ENCODE data around the gene PRKD2.
"Not testable (repeated sequence)": the region's sequence is repeated elsewhere in the genome, so short reads cannot be mapped to it uniquely, and the experiment has no call there.

Gene PRKD2

GRCh38 chr19:46639358-46640182, 77.3 kb downstream of the PRKD2 start:
- peaks cover 42% of the 10 kb centered on the region for H3K4me1 ChIP-seq (ENCODE audit: control insufficient read depth, insufficient read depth, low read length)
- peak overlapping the region; percentile 89 for H3K27ac ChIP-seq (ENCODE audit: low read length)
- H3K9ac ChIP-seq (ENCODE audit: low read length in 2 of 2), result peak overlapping the region; percentile 71 to 79
- peak overlapping the region; percentile 69 to 77 for H3K4me3 ChIP-seq (ENCODE audit: low read length in 2 of 2)
- no peaks in the 10 kb centered on the region for H3K27me3 ChIP-seq (ENCODE audit: control insufficient read depth in 1 of 2, insufficient read depth in 2 of 2, low read length in 2 of 2)
- H3K36me3 ChIP-seq (ENCODE audit: control insufficient read depth in 2 of 2, insufficient read depth in 2 of 2, low read length in 2 of 2), result no peaks in the 10 kb centered on the region
- H3K9me3 ChIP-seq (ENCODE audit: control insufficient read depth in 2 of 2, low read length in 2 of 2), result no peaks in the 10 kb centered on the region

GRCh38 chr19:46637224-46637623, 79.7 kb downstream of the PRKD2 start:
- Histone ChIP-seq H3K9me3 (ENCODE audit: control insufficient read depth in 2 of 2, low read length in 2 of 2) (no peaks in the 10 kb centered on the region), H3K36me3 (ENCODE audit: control insufficient read depth in 2 of 2, insufficient read depth in 2 of 2, low read length in 2 of 2) (no peaks in the 10 kb centered on the region), H3K4me1 (ENCODE audit: control insufficient read depth, insufficient read depth, low read length) (peaks cover 55% of the 10 kb centered on the region), H3K9ac (ENCODE audit: low read length in 2 of 2) (no peak overlapping the region), H3K4me3 (ENCODE audit: low read length in 2 of 2) (no peak overlapping the region), H3K27me3 (ENCODE audit: control insufficient read depth in 1 of 2, insufficient read depth in 2 of 2, low read length in 2 of 2) (no peaks in the 10 kb centered on the region), H3K27ac (ENCODE audit: low read length) (no peak overlapping the region)

- H3K4me1 ChIP-seq (ENCODE audit: control insufficient read depth, insufficient read depth, low read length), result peaks cover 57% of the 10 kb centered on the region
- H3K36me3 ChIP-seq (ENCODE audit: control insufficient read depth in 2 of 2, insufficient read depth in 2 of 2, low read length in 2 of 2), result no peaks in the 10 kb centered on the region
- no peaks in the 10 kb centered on the region for H3K27me3 ChIP-seq (ENCODE audit: control insufficient read depth in 1 of 2, insufficient read depth in 2 of 2, low read length in 2 of 2)
- no peak within 1 kb of the TSS for H3K4me3 ChIP-seq (ENCODE audit: low read length in 2 of 2)
- no peak within 1 kb of the TSS for H3K27ac ChIP-seq (ENCODE audit: low read length)
- H3K9ac ChIP-seq (ENCODE audit: low read length in 2 of 2), result no peak within 1 kb of the TSS
- no peaks in the 10 kb centered on the region for H3K9me3 ChIP-seq (ENCODE audit: control insufficient read depth in 2 of 2, low read length in 2 of 2)
Measured at GRCh38 chr19:46635920-46636761, 80.8 kb downstream of the PRKD2 start, which contains the start of gene GNG8. GNG8 (minus strand) TSS chr19:46636202; CDS start chr19:46634682, 1,520 bp downstream.

- Histone ChIP-seq H3K27me3 (ENCODE audit: control insufficient read depth in 1 of 2, insufficient read depth in 2 of 2, low read length in 2 of 2) (no peaks in the 10 kb centered on the region), H3K4me3 (ENCODE audit: low read length in 2 of 2) (peak overlapping the region; percentile 50 to 66), H3K9me3 (ENCODE audit: control insufficient read depth in 2 of 2, low read length in 2 of 2) (no peaks in the 10 kb centered on the region), H3K36me3 (ENCODE audit: control insufficient read depth in 2 of 2, insufficient read depth in 2 of 2, low read length in 2 of 2) (no peaks in the 10 kb centered on the region), H3K4me1 (ENCODE audit: control insufficient read depth, insufficient read depth, low read length) (peaks cover 52% of the 10 kb centered on the region), H3K27ac (ENCODE audit: low read length) (no peak overlapping the region), H3K9ac (ENCODE audit: low read length in 2 of 2) (peak overlapping the region in 1 of 2 donors; percentile 22)
Measured at GRCh38 chr19:46634656-46635218, 82.2 kb downstream of the PRKD2 start.

- Histone ChIP-seq H3K4me1 (ENCODE audit: control insufficient read depth, insufficient read depth, low read length) (peaks cover 46% of the 10 kb centered on the region), H3K4me3 (ENCODE audit: low read length in 2 of 2) (peak overlapping the region; percentile 78 to 81), H3K9ac (ENCODE audit: low read length in 2 of 2) (peak overlapping the region; percentile 62 to 72), H3K27ac (ENCODE audit: low read length) (no peak overlapping the region), H3K36me3 (ENCODE audit: control insufficient read depth in 2 of 2, insufficient read depth in 2 of 2, low read length in 2 of 2) (no peaks in the 10 kb centered on the region), H3K9me3 (ENCODE audit: control insufficient read depth in 2 of 2, low read length in 2 of 2) (no peaks in the 10 kb centered on the region), H3K27me3 (ENCODE audit: control insufficient read depth in 1 of 2, insufficient read depth in 2 of 2, low read length in 2 of 2) (no peaks in the 10 kb centered on the region)
Measured at GRCh38 chr19:46634045-46634655, 82.8 kb downstream of the PRKD2 start.

- Histone ChIP-seq H3K36me3 (ENCODE audit: control insufficient read depth in 2 of 2, insufficient read depth in 2 of 2, low read length in 2 of 2) (no peaks in the 10 kb centered on the region), H3K4me1 (ENCODE audit: control insufficient read depth, insufficient read depth, low read length) (peaks cover 37% of the 10 kb centered on the region), H3K27ac (ENCODE audit: low read length) (no peak overlapping the region), H3K9ac (ENCODE audit: low read length in 2 of 2) (no peak overlapping the region), H3K9me3 (ENCODE audit: control insufficient read depth in 2 of 2, low read length in 2 of 2) (no peaks in the 10 kb centered on the region), H3K27me3 (ENCODE audit: control insufficient read depth in 1 of 2, insufficient read depth in 2 of 2, low read length in 2 of 2) (no peaks in the 10 kb centered on the region), H3K4me3 (ENCODE audit: low read length in 2 of 2) (peak overlapping the region in 1 of 2 donors; percentile 81)
Measured at GRCh38 chr19:46633130-46633529, 83.8 kb downstream of the PRKD2 start.

- Histone ChIP-seq H3K27ac (ENCODE audit: low read length) (peak overlapping the region; percentile 18), H3K4me1 (ENCODE audit: control insufficient read depth, insufficient read depth, low read length) (peaks cover 36% of the 10 kb centered on the region), H3K36me3 (ENCODE audit: control insufficient read depth in 2 of 2, insufficient read depth in 2 of 2, low read length in 2 of 2) (no peaks in the 10 kb centered on the region), H3K27me3 (ENCODE audit: control insufficient read depth in 1 of 2, insufficient read depth in 2 of 2, low read length in 2 of 2) (no peaks in the 10 kb centered on the region), H3K4me3 (ENCODE audit: low read length in 2 of 2) (no peak overlapping the region), H3K9me3 (ENCODE audit: control insufficient read depth in 2 of 2, low read length in 2 of 2) (no peaks in the 10 kb centered on the region), H3K9ac (ENCODE audit: low read length in 2 of 2) (no peak overlapping the region)
Measured at GRCh38 chr19:46631481-46631880, 85.4 kb downstream of the PRKD2 start.

- peak overlapping the region in 1 of 2 donors; percentile 29 for H3K4me3 ChIP-seq (ENCODE audit: low read length in 2 of 2)
- H3K27me3 ChIP-seq (ENCODE audit: control insufficient read depth in 1 of 2, insufficient read depth in 2 of 2, low read length in 2 of 2), result no peaks in the 10 kb centered on the region
- no peak overlapping the region for H3K27ac ChIP-seq (ENCODE audit: low read length)
- H3K36me3 ChIP-seq (ENCODE audit: control insufficient read depth in 2 of 2, insufficient read depth in 2 of 2, low read length in 2 of 2), result no peaks in the 10 kb centered on the region
- H3K4me1 ChIP-seq (ENCODE audit: control insufficient read depth, insufficient read depth, low read length), result peaks cover 38% of the 10 kb centered on the region
- H3K9me3 ChIP-seq (ENCODE audit: control insufficient read depth in 2 of 2, low read length in 2 of 2), result no peaks in the 10 kb centered on the region
- no peak overlapping the region for H3K9ac ChIP-seq (ENCODE audit: low read length in 2 of 2)
Measured at GRCh38 chr19:46630586-46631205, 86.2 kb downstream of the PRKD2 start.

GRCh38 chr19:46629546-46630025, 87.3 kb downstream of the PRKD2 start:
- H3K9ac ChIP-seq (ENCODE audit: low read length in 2 of 2), result no peak overlapping the region
- no peaks in the 10 kb centered on the region for H3K36me3 ChIP-seq (ENCODE audit: control insufficient read depth in 2 of 2, insufficient read depth in 2 of 2, low read length in 2 of 2)
- H3K4me3 ChIP-seq (ENCODE audit: low read length in 2 of 2), result no peak overlapping the region
- no peaks in the 10 kb centered on the region for H3K9me3 ChIP-seq (ENCODE audit: control insufficient read depth in 2 of 2, low read length in 2 of 2)
- peaks cover 41% of the 10 kb centered on the region for H3K4me1 ChIP-seq (ENCODE audit: control insufficient read depth, insufficient read depth, low read length)
- no peak overlapping the region for H3K27ac ChIP-seq (ENCODE audit: low read length)
- no peaks in the 10 kb centered on the region for H3K27me3 ChIP-seq (ENCODE audit: control insufficient read depth in 1 of 2, insufficient read depth in 2 of 2, low read length in 2 of 2)

GRCh38 chr19:46628970-46629369, 87.9 kb downstream of the PRKD2 start:
- H3K27me3 ChIP-seq (ENCODE audit: control insufficient read depth in 1 of 2, insufficient read depth in 2 of 2, low read length in 2 of 2); H3K27ac ChIP-seq (ENCODE audit: low read length); H3K9me3 ChIP-seq (ENCODE audit: control insufficient read depth in 2 of 2, low read length in 2 of 2); H3K36me3 ChIP-seq (ENCODE audit: control insufficient read depth in 2 of 2, insufficient read depth in 2 of 2, low read length in 2 of 2); H3K9ac ChIP-seq (ENCODE audit: low read length in 2 of 2); H3K4me3 ChIP-seq (ENCODE audit: low read length in 2 of 2): not testable (repeated sequence)
- H3K4me1 ChIP-seq (ENCODE audit: control insufficient read depth, insufficient read depth, low read length), result peaks cover 43% of the 10 kb centered on the region
